GM12872 (cell line): ENCODE data around the gene SLC47A2.

Source experiments
- CTCF ChIP-seq: IDR thresholded peaks from 3 replicates; pipeline ENCODE4 v1.5.1; 2011; ENCODE audit warnings: low read depth, mild to moderate bottlenecking, low read length, moderate library complexity; ENCODE audit not compliant: insufficient read depth

Gene SLC47A2

GRCh38 chr17:19730843-19731242, 14.5 kb upstream of the SLC47A2 start:
- no peak for TF ChIP-seq CTCF

GRCh38 chr17:19729900-19730299, 13.5 kb upstream of the SLC47A2 start:
- TF ChIP-seq CTCF, result no peak

- no peak for TF ChIP-seq CTCF
Measured at GRCh38 chr17:19728084-19728495, 11.7 kb upstream of the SLC47A2 start.

GRCh38 chr17:19727501-19728078, 11.2 kb upstream of the SLC47A2 start:
- TF ChIP-seq CTCF, result no peak

GRCh38 chr17:19726631-19727376, 10.4 kb upstream of the SLC47A2 start:
- TF ChIP-seq CTCF, result no peak

- TF ChIP-seq CTCF, result no peak
Measured at GRCh38 chr17:19725486-19725885, 9.1 kb upstream of the SLC47A2 start.

- TF ChIP-seq CTCF, result no peak
Measured at GRCh38 chr17:19724501-19725420, 8.4 kb upstream of the SLC47A2 start.
